GM12874 (cell line): ENCODE measurements around the gene NR4A3.

Experiments
- CTCF ChIP-seq: IDR thresholded peaks from 2 replicates; pipeline ENCODE4 v1.5.1; 2011; ENCODE audit warnings: low read depth, mild to moderate bottlenecking, control low read depth, low read length, moderate library complexity; ENCODE audit not compliant: insufficient read depth

Gene NR4A3

GRCh38 chr9:99816392-99816791 lies 5.3 kb upstream of the NR4A3 start:
- no peak for TF ChIP-seq CTCF

GRCh38 chr9:99818500-99818899 lies 3.2 kb upstream of the NR4A3 start:
- no peak for TF ChIP-seq CTCF

GRCh38 chr9:99819123-99819855 lies 2.4 kb upstream of the NR4A3 start:
- no peak for TF ChIP-seq CTCF

GRCh38 chr9:99819856-99820684 lies 1.6 kb upstream of the NR4A3 start:
- peak; percentile 32; the same call in 1 of the 2 replicates for TF ChIP-seq CTCF

- TF ChIP-seq CTCF: no peak
Measured at GRCh38 chr9:99820685-99821395, 845 bp upstream of the NR4A3 start.

- no peak for TF ChIP-seq CTCF
Measured at GRCh38 chr9:99822109-99822805, 572 bp downstream of the NR4A3 start.
